ENCODE measurements around the gene NAALADL2.

DNA sequence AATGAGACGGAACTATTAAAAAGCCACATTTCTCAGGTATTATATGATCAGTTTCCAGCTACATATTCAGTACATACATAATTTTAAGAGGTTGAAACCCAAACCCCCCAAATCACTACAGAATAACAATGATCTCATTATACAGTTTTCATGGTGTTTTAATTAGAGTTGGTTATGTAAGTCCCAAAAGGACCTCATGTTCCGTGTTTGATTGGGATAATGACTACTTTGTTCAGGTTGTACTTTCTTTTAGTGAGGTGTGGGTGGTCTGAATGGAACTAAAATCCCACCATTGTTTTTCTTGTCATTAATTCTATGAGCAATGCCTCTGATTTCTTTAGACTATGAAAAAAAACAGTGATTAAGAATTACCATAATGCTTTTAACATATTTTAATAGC, 905.6 kb downstream of the NAALADL2 start:
- TF ChIP-seq, protein P1, sequence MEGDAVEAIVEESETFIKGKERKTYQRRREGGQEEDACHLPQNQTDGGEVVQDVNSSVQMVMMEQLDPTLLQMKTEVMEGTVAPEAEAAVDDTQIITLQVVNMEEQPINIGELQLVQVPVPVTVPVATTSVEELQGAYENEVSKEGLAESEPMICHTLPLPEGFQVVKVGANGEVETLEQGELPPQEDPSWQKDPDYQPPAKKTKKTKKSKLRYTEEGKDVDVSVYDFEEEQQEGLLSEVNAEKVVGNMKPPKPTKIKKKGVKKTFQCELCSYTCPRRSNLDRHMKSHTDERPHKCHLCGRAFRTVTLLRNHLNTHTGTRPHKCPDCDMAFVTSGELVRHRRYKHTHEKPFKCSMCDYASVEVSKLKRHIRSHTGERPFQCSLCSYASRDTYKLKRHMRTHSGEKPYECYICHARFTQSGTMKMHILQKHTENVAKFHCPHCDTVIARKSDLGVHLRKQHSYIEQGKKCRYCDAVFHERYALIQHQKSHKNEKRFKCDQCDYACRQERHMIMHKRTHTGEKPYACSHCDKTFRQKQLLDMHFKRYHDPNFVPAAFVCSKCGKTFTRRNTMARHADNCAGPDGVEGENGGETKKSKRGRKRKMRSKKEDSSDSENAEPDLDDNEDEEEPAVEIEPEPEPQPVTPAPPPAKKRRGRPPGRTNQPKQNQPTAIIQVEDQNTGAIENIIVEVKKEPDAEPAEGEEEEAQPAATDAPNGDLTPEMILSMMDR (IDR thresholded peaks at IDR 0.05): no peak
- no peak for TF ChIP-seq EZH2phosphoT487 (IDR thresholded peaks at IDR 0.05)

All from neural progenitor cell (in vitro differentiated cells).